ENCODE measurements around the gene C12orf57. TPM values are rescaled to one million over a fixed set of nuclear protein-coding genes. Genes with fewer than 3 reads are reported as not detected.

The C12orf57 gene
- total and polyA plus RNA-seq, 9 of the 15 experiments (the other 6 are each of a cell fraction or from before 2014, with no cell fraction given) = 26.7 to 191 (median 107) TPM

- Histone ChIP-seq H3K27me3 (ENCODE audit: control insufficient read depth in 2 of 2, insufficient read depth in 2 of 2, low read length in 2 of 2) (no peaks in the 10 kb centered on the region), H3K4me2 (ENCODE audit: insufficient read depth, low read length) (no peak overlapping the region), H3K36me3 (ENCODE audit: control insufficient read depth, insufficient read depth, low read length) (no peaks in the 10 kb centered on the region), H4K20me1 (replicated peaks; ENCODE audit: control insufficient read depth, insufficient read depth, low read length) (no peaks in the 10 kb centered on the region), H3K4me1 (replicated peaks in 1 of 2; ENCODE audit: control insufficient read depth in 2 of 2, insufficient read depth in 2 of 2, low read length in 2 of 2) (peaks cover 8 to 54% of the 10 kb centered on the region in 2 experiments), H3K9ac (ENCODE audit: insufficient read depth in 1 of 2, low read depth in 2 of 2, low read length in 2 of 2) (peak overlapping the region in 1 of 2 experiments; percentile 60; a peak in 2 of 4 replicates), H3K27ac (ENCODE audit: extremely low read depth, low read depth, low read length) (no peak overlapping the region), H3K79me2 (ENCODE audit: control insufficient read depth, insufficient read depth, low read length) (no peaks in the 10 kb centered on the region), H3K9me3 (replicated peaks; ENCODE audit: control insufficient read depth, insufficient read depth, low read depth, low read length) (no peaks in the 10 kb centered on the region), H2AFZ (ENCODE audit: low read depth, low read length) (no peak overlapping the region), H3K4me3 (no peak overlapping the region), H3K9me1 (ENCODE audit: control insufficient read depth, insufficient read depth, low read length) (no peaks in the 10 kb centered on the region)
- ChIA-PET CTCF (ENCODE audit: low intra/inter-chr PET ratio) (no interaction called here), POLR2A (interaction anchor here (1.2 kb wide), 1 partner anchor 32 kb away, joined by 3 read pairs; no protein-coding TSS in a partner anchor)
- WGBS (ENCODE audit: insufficient coverage, low coverage, missing lambda C conversion rate) = 80% methylated on average over 4 of the region's 15 CpGs
- in situ Hi-C loops (cut with MboI) (no loop called here), intact Hi-C loops (cut with micrococcal nuclease) (no loop called here)
- FAIRE-seq (no peak), ATAC-seq (no peak), DNase-seq (ENCODE audit: extremely low read depth in 1 of 4, low spot score in 3 of 4) (no peak)
- TF ChIP-seq NFIC (IDR thresholded peaks at IDR 0.05) (no peak), HDAC8 (tag; IDR thresholded peaks at IDR 0.05) (no peak), PHF8 (IDR thresholded peaks at IDR 0.05; ENCODE audit: borderline replicate concordance, low read length) (0 out of 2 replicates have a peak, but pooled peaks have one; percentile 6), MAX (CRISPR knock-in tag; IDR thresholded peaks at IDR 0.05) (no peak)
- no TSS peak for BruUV-seq (replicated peaks)
Observed at GRCh38 chr12:6952863-6953441, 9.1 kb downstream of the C12orf57 start.
